CD1c-positive myeloid dendritic cell (primary cell): ENCODE results near the gene TPI1.
A peak's percentile ranks its signal among the peaks of the same experiment; 100 is the strongest.
"Not testable (repeated sequence)": the region's sequence is repeated elsewhere in the genome, so short reads cannot be mapped to it uniquely, and the experiment has no call there.

Experiments
- DNase-seq: peaks from one replicate; pipeline ENCODE4 v3.0.0-alpha.2; 2016; ENCODE audit errors: extremely low spot score

Gene TPI1

DNA sequence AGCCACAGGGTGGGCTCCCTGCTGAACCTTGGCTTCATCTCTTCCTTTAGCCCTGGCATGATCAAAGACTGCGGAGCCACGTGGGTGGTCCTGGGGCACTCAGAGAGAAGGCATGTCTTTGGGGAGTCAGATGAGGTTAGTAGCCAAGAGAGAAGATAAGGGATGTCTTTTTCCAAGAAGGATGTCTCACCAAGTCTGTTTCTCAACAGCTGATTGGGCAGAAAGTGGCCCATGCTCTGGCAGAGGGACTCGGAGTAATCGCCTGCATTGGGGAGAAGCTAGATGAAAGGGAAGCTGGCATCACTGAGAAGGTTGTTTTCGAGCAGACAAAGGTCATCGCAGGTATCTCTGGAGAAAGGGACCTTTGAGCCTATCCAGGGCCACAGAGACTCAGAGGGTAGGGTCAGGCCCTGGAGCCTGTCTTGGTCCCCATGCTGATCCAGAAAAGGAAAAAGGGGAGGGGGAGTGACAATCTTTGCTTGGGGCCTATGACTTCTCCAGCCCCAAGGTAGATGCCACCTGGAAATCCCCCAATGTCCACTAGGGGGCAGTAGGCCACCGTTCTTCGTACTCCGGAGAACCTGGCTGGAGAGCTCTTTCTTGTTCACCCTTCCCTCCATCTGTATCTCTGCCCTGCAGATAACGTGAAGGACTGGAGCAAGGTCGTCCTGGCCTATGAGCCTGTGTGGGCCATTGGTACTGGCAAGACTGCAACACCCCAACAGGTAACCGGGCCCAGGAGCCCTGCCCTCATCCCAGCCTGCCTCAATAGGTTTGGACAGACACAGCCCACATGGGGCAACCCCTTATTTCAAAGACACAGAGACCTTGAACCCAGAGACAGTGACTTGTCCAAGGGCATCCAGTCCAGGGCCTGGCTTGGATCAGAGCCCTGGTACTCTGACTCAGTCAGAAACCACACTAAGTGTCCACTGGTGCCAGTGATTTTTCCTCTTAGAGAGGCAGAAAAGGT is 2.0 kb downstream of the TPI1 start:
- peak; percentile 86 for DNase-seq

- not testable (repeated sequence) for DNase-seq
These were observed 3.0 kb downstream of the TPI1 start for GRCh38 chr12:6870304-6870703.

DNA sequence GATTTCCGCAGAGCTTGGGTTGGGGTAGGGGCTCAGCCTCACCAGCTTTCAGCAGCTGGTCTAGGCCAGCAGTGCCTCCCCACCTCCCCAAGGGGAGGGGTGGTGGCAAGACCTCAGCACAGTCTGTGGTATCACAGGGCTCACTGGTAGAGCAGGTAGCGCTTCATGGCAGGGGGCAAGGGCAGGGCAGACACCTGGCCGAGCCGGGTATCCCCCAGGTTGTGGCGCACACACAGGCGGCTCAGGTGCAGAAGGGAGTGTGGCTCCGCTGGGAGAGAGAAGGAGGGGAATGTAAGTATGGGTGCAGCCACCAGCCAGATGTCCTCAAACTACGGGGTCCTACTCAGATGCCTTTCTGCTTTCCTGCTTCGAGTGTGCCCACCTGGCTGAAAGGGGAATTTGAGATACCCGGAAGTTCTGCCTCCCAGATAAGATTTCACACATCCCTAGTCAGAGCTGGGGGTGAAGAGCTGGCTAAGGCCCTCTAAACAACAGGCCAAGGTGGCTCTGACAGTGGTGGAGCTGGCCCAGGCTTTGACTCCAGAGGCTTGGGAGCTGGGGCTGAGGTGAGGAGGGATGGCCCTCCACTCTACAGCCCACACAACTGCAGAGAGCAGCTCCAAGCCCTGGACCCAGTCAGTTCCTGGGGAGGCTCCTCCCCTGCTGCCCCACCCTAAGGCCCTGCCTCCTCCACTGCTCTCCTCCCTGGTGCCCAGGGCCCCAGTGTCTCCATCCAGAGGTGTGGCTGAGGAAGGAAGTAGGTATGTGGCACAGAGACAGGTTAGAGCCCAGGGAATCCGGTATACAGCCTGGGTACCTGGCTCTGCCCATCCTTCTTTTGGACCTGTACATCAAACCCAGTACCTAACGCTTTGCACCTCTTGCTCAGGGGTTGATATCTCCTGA is 4.0 kb downstream of the TPI1 start:
- no peak for DNase-seq

DNA sequence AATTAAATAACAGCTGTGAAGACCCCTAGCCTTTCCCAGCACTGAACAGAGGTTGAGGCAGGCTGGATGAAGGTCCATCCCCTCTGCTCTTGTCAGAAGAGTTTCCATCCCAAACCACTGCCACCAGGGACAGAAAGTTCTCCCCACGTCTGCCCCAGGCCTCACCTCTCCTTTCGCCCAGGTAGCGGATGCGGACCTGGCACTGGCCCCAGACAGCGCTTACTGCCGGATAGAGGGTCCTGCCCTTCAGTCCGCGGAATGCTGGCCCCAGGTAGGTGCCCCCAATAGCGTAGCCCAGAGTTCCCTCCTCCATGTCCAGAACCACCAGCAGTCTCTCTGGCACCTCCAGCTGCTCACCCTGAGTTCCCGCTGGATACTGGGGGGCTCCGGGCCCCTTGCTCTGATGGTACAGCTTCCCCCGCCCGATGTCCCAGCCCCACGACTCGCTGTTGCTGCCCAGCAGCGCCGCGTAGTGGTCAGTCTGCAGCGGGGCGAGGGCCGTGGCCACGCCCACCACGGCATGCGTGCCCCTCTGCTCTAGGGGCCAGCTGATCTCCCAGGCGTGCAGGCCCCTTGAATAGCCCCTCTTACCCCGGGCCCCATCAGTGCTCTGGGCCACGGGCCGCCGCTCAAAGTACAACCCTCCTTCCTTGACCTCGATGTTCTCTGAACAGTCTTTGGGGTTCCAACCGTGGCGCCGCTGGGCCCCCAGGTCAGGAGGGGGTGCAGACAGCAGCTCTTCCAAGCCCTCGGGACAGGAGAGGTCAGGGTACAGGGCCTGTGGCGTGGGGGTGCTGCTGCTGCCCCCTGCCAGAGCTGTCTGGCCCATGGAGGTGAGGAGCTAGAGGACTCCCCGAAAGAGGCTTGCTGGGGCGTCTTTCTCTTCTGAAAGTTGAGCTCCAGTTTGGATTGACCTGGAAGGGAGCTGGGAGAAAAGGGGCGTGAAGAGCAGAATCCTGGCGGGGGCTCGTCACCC is 5.0 kb downstream of the TPI1 start:
- DNase-seq = peak; percentile 85

DNA sequence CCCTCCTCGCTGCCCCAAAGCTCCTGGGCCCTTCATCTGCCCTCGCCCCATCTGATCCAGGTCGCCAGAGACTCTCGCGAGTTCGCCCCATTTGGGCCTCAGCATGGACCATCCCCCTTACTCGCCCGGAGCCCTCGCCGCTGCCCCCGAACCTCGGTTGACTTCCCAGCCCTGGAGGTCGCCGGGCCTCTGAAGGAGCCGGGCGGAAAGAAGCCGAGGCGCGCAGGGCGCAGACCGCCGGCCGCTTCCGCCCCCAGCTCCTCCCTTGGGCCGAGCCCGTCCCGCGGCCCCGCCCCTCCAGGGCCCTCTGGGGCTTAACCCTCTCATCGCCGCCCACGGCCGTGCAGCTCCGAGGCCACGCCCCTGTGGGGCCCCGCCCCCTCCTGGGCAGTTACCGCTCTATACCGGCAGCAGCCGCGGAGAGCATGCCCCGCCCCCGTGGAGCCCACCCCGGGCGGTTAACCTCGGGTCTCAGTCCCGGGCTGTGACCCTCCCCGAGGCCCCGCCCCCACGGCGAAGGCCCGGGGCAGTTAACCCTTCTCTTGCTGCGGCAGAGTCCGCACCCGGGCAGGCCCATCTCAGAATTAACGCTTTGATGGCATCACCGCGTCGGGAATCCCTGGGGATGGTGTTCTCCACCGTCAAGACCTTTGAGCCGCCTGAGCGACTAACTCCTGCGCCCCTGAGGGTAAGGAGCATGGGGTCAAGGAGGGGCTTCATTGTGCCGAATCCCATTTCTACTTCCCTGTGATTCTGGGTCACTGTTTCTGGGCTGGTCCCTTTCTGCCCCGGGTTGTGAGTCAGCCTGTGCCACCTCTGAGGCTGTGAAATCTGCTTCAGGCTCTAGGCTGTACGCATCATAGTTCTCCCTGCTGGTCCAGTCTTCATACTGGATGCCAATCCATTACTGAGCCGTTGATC is 6.0 kb downstream of the TPI1 start, which contains the start of gene SPSB2:
TSS of gene SPSB2 (minus strand) at position 210 of the 921 bp plus-strand sequence. CDS start 402 bp downstream, outside the sequence.
- DNase-seq = peak; percentile 99

GRCh38 chr12:6874015-6874368 is 6.7 kb downstream of the TPI1 start:
- DNase-seq = not testable (repeated sequence)

- DNase-seq = not testable (repeated sequence)
These were observed 12.5 kb downstream of the TPI1 start for GRCh38 chr12:6879824-6880223.

DNA sequence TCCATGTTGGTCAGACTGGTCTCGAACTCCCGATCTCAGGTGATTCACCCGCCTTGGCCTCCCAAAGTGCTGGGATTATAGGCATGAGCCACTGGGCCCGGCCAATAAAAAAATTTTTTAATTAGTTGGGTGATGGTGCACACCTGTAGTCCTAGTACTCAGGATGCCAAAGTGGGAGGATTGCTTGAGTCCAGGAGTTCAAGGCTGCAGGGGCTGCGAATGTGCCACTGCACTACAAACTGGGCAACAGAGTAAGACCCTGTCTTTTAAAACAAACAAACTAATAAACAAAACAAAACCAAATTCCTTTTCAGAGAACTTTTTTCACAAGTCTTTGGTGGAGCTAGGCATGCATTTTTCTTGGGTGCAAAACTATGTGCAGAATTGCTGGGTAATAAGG is 15.9 kb downstream of the TPI1 start:
- no peak for DNase-seq

- no peak for DNase-seq
These were observed 16.4 kb downstream of the TPI1 start for GRCh38 chr12:6883683-6884082.

DNA sequence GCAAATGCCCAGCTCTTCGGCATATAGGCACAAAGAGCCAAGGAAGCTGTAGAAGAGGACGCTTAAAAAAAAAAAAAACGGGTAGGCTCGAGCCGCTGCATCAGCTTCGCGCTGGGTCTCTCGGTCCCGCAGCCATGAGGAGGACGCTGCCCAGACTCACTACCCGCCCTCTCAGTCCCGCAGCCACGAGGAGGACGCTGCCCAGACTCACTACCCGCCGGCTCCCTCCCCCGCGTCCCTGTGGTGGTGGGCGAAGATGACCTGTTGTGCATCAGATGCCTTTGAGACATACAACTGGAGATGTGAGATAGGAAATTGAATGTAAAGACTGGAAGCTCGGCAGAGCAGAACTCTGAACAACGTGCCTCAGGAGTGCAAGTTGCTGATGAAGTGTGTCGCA is 17.2 kb downstream of the TPI1 start:
- DNase-seq = no peak

DNA sequence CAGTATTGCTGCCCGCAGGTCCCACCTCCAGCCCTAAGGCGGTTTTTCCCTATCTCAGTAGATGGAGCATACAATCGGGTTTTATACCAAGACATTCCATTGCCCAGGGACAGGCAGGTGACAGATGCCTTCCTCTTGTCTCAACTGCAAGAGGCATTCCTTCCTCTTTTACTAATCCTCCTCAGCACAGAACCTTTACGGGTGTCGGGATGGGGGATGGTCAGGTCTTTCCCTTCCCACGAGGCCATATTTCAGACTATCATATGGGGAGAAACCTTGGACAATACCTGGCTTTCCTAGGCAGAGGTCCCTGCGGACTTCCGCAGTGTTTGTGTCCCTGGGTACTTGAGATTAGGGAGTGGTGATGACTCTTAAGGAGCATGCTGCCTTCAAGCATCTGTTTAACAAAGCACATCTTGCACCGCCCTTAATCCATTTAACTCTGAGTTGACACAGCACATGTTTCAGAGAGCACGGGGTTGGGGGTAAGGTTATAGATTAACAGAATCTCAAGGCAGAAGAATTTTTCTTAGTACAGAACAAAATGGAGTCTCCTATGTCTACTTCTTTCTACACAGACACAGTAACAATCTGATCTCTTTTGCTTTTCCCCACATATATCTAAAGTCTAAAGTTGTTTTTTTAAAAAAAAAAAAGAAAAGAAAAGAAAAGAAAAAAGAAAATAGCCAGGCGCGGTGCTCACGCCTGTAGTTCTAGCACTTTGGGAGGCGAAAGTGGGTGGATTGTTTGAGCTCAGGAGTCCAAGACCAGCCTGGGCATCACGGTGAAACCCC is 19.1 kb downstream of the TPI1 start:
- DNase-seq = not testable (repeated sequence)

- DNase-seq = peak; percentile 81
These were observed 20.1 kb downstream of the TPI1 start for GRCh38 chr12:6887460-6887859.

DNA sequence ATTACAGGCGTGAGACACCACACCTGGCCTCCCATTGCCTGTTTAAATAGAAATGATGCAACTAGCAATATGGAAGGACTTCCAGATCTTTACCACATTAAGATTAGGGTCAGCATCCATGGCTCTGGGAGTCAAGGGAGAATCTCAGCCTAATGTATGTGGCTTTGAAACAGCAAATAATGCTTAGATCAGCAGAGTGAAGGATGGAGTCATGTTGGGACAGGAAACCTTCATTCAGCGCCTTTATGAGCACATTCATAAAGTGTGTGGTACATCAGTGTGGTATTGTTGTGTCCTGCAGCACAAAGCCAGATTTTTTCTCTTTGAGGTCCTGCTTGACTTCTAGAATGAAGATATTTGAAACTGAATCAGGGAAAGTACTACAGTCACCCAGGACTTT is 21.0 kb downstream of the TPI1 start:
- DNase-seq = no peak

GRCh38 chr12:6888794-6889193 is 21.5 kb downstream of the TPI1 start:
- DNase-seq = not testable (repeated sequence)

- not testable (repeated sequence) for DNase-seq
These were observed 22.6 kb downstream of the TPI1 start for GRCh38 chr12:6889775-6890573.

- peak; percentile 99 for DNase-seq
These were observed 23.7 kb downstream of the TPI1 start for GRCh38 chr12:6890789-6891645.

DNA sequence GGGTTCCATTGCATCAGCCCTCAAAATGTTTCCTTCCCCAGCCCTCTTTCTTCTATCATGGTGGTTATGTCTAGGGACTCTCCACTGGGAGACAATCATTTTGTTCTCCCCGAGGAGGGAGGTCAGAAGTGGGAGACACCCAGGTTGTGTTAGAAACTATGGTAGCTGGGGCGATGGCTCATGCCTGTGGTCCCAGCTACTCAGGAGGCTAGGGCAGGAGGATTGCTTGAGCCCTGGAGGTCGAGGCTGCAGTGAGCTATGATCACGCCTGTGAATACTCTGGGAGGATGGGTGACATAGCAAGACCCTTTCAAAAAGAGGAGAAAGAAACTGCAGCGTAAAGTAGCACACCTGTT is 24.3 kb downstream of the TPI1 start:
- DNase-seq = no peak

DNA sequence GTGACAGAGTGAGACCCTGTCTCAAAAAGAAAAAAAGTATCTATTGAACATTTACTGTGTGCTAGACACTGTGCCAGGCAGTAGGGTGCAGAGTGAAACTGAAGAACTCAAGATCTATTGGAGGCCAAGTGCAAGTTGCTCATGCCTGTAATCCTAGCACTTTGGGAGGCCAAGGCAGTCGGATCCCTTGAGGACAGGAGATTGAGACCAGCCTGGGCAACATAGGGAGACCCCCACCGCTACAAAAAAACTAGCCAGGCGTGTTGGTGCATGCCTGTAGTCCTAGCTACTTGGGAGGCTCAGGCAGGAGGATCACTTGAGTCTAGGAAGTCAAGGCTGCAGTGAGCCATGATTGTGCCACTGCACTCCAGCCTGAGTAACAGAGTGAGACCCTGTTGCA is 25.4 kb downstream of the TPI1 start:
- not testable (repeated sequence) for DNase-seq
